CD4-positive, CD25-positive, alpha-beta regulatory T cell (primary cell): ENCODE measurements around the gene IBSP. TPM values are rescaled to one million over a fixed set of nuclear protein-coding genes. Genes with fewer than 3 reads are reported as not detected.

Experiments
- ATAC-seq, 2 donors: fragments of 150-1000 bp; cut with Tn5 transposase; one replicate each; pipeline ENCODE4 v1.10.0; 2021; ENCODE audit warnings: low read depth in 2 of 2, moderate number of reproducible peaks in 2 of 2, moderate library complexity in 1 of 2
- DNase-seq, 3 donors: peaks; one replicate each; pipeline versions ENCODE4 v3.0.0 to v3.0.0-alpha.2; 2012 to 2022; ENCODE audit warnings: mixed read lengths in 1 of 3
- H3K27ac ChIP-seq: one replicate; pipeline ENCODE4 v1.7.0; 2013; ENCODE audit warnings: mild to moderate bottlenecking, low read length; ENCODE audit not compliant: insufficient read depth, poor library complexity, severe bottlenecking
- H3K27me3 ChIP-seq: one replicate; pipeline ENCODE4 v1.7.0; 2013; ENCODE audit warnings: low read length; ENCODE audit not compliant: control insufficient read depth, insufficient read depth
- H3K36me3 ChIP-seq: one replicate; pipeline ENCODE4 v1.7.0; 2013; ENCODE audit warnings: mild to moderate bottlenecking, low read length, moderate library complexity; ENCODE audit not compliant: control insufficient read depth, insufficient read depth
- H3K4me1 ChIP-seq: 2 replicates; pipeline ENCODE4 v1.7.0; 2013; ENCODE audit warnings: mild to moderate bottlenecking, low read length; ENCODE audit not compliant: insufficient read depth, control insufficient read depth, poor library complexity, severe bottlenecking
- H3K4me3 ChIP-seq: one replicate; pipeline ENCODE4 v1.7.0; 2013; ENCODE audit warnings: low read depth, mild to moderate bottlenecking, low read length, moderate library complexity
- H3K9me3 ChIP-seq, 2 experiments: 1 replicate in 1 of 2; 2 replicates in 1 of 2; pipeline ENCODE4 v1.7.0; 2013; ENCODE audit warnings: low read length in 2 of 2, mild to moderate bottlenecking in 1 of 2, moderate library complexity in 1 of 2; ENCODE audit not compliant: control insufficient read depth in 2 of 2
- H3K27ac Mint-ChIP-seq, 3 donors: one replicate each; pipeline ENCODE4 v1.8.0; 2020 to 2022; ENCODE audit warnings: mild to moderate bottlenecking in 3 of 3, mixed read lengths in 3 of 3, moderate library complexity in 2 of 3
- H3K27me3 Mint-ChIP-seq: one replicate; pipeline ENCODE4 v1.8.0; 2022; ENCODE audit warnings: mild to moderate bottlenecking, mixed read lengths
- H3K36me3 Mint-ChIP-seq: one replicate; pipeline ENCODE4 v1.8.0; 2020; ENCODE audit warnings: mixed read lengths
- H3K4me1 Mint-ChIP-seq, 4 donors: one replicate each; pipeline ENCODE4 v1.8.0; 2020 to 2022; ENCODE audit warnings: mixed read lengths in 4 of 4, mild to moderate bottlenecking in 1 of 4
- H3K4me3 Mint-ChIP-seq, 4 donors: one replicate each; pipeline ENCODE4 v1.8.0; 2020 to 2022; ENCODE audit warnings: mild to moderate bottlenecking in 4 of 4, mixed read lengths in 4 of 4, moderate library complexity in 3 of 4
- H3K9me3 Mint-ChIP-seq, 7 donors: one replicate each; pipeline ENCODE4 v1.8.0; 2020 to 2022; ENCODE audit warnings: mixed read lengths in 7 of 7, mild to moderate bottlenecking in 3 of 7, moderate library complexity in 2 of 7
- polyA plus RNA-seq, 4 donors: library from polyadenylated mRNA; unstranded; fragments of 300-500 nt; fragmentation: Illumina TruSeq; gene quantifications; one replicate each; pipeline ENCODE4 v1.2.3, GENCODE V29; 2021
- total RNA-seq: library from RNA; stranded (reverse); gene quantifications from one replicate; pipeline ENCODE4 v1.2.3, GENCODE V29; 2022

The IBSP gene
- total and polyA plus RNA-seq, 5 donors from 2014 or later: not detected

DNA sequence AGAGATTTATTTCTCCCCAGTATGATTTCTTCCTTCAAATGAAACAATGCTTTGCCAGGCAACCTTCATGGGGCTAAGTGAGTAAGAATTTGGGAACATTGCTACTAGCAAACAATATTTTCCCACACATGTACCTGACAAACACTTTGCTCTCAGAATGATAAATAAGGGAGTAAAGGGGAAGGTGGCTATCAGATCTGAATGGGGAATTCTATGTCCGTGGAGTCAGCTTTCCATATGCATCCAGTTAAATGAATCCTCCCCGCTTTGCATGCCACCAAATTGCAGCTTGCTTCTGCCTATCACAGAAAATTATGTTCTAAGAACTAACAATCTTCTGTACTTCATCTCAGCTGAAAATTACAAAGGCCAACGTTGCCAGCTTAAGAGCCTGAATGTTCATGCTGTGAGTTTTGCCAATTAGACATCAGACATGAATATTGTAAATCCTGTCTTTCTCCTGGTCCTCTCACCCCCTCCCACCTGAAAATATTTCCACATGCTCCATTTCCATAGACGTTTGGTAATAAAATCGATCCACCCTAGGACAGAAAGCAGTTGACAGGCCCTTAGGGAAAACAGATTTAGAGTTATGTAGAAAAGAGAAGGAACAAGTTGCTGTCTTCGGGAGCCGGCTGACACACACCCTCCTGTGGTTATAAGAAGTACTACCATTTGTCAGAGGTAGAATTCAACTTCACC is 39.7 kb downstream of the IBSP start:
- peaks cover 0 to 4% (median 0%) of the 10 kb centered on the region in 4 donors for H3K4me1 Mint-ChIP-seq
- H3K27ac Mint-ChIP-seq: no peak overlapping the region
- H3K4me3 ChIP-seq: no peak overlapping the region
- no peaks in the 10 kb centered on the region for H3K4me1 ChIP-seq
- H3K36me3 Mint-ChIP-seq: no peaks in the 10 kb centered on the region
- peaks cover 9% of the 10 kb centered on the region for H3K27me3 Mint-ChIP-seq
- H3K27me3 ChIP-seq: peaks cover 2% of the 10 kb centered on the region
- peaks cover 0 to 4% (median 0%) of the 10 kb centered on the region in 7 donors for H3K9me3 Mint-ChIP-seq
- no peak overlapping the region for H3K27ac ChIP-seq
- no peak overlapping the region for H3K4me3 Mint-ChIP-seq
- ATAC-seq (no peak), DNase-seq (peak in 1 of 3 donors; percentile 27)
- no peaks in the 10 kb centered on the region for H3K36me3 ChIP-seq
- H3K9me3 ChIP-seq: no peaks in the 10 kb centered on the region

DNA sequence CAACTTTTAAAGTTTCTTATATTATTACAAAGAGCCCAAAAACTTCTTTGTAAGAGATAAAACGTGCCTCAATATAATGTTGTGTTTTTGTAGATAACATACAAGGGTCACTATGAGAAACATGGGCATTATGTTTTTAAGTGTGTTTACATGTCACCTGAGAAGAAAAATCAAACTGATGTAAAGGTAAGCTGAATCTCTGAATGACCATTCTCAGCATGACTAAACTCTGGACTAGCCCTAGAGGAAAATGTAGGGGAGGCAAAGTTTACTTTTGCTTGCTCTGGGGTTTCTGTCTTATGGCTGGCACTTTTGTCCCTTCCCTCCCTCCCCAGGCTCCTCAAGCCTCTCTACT is 40.2 kb downstream of the IBSP start:
- Histone ChIP-seq H3K4me1 (no peaks in the 10 kb centered on the region), H3K9me3 (no peaks in the 10 kb centered on the region), H3K36me3 (no peaks in the 10 kb centered on the region), H3K27me3 (no peaks in the 10 kb centered on the region), H3K4me3 (no peak overlapping the region), H3K27ac (no peak overlapping the region)
- no peak overlapping the region for H3K4me3 Mint-ChIP-seq
- peaks cover 0 to 6% (median 0%) of the 10 kb centered on the region in 7 donors for H3K9me3 Mint-ChIP-seq
- no peak overlapping the region for H3K27ac Mint-ChIP-seq
- H3K4me1 Mint-ChIP-seq: peaks cover 0 to 4% (median 0%) of the 10 kb centered on the region in 4 donors
- no peak for ATAC-seq
- no peaks in the 10 kb centered on the region for H3K36me3 Mint-ChIP-seq
- DNase-seq: no peak
- H3K27me3 Mint-ChIP-seq: peaks cover 13% of the 10 kb centered on the region

DNA sequence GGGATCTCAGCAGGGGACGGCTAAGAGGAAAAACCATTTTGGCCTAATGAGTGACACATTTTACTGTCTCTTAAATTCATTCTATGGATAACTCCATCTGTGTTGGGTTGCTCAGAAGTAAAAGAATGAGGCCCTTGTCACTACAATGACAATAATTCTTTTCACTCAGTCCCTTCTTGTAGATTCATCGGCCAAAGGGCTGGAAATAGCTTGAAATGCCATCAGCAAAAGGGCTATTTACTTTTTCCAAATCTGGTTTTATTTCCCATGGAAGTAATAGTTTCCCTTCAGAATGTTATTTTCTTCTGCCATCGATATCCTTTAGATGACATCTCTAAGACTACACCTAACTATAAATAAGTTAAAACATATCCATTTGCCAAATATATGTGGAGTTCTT is 40.8 kb downstream of the IBSP start:
- Histone ChIP-seq H3K9me3 (no peaks in the 10 kb centered on the region), H3K36me3 (no peaks in the 10 kb centered on the region), H3K4me1 (no peaks in the 10 kb centered on the region), H3K27ac (no peak overlapping the region), H3K4me3 (no peak overlapping the region), H3K27me3 (no peaks in the 10 kb centered on the region)
- DNase-seq (no peak), ATAC-seq (no peak)
- H3K36me3 Mint-ChIP-seq: no peaks in the 10 kb centered on the region
- peaks cover 16% of the 10 kb centered on the region for H3K27me3 Mint-ChIP-seq
- H3K9me3 Mint-ChIP-seq: peaks cover 0 to 6% (median 0%) of the 10 kb centered on the region in 7 donors
- peaks cover 0 to 4% (median 0%) of the 10 kb centered on the region in 4 donors for H3K4me1 Mint-ChIP-seq
- H3K4me3 Mint-ChIP-seq: no peak overlapping the region
- H3K27ac Mint-ChIP-seq: no peak overlapping the region

DNA sequence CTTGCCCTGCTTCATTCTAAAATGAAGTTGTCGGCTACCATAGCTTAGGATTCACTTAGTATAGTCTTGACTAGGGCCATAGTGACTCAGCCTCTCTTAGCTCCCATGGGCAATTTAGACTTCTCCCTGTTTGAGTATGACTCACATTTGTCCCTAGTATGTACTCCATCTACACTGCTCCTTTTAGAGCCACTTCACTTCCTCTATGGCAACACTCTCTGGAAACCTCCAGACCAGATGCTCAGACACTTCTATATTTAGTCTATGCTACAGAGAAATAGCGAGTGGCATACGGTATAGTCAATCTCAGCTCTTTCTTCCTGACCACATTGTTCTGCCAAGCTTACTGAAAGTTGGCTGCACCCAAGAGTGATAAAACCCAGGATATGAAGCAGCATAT is 44.6 kb downstream of the IBSP start:
- peaks cover 43% of the 10 kb centered on the region for H3K27me3 Mint-ChIP-seq
- H3K4me1 ChIP-seq: no peaks in the 10 kb centered on the region
- no peak overlapping the region for H3K27ac ChIP-seq
- peaks cover 0 to 6% (median 2%) of the 10 kb centered on the region in 4 donors for H3K4me1 Mint-ChIP-seq
- DNase-seq (no peak), ATAC-seq (peak in 1 of 2 donors; percentile 12)
- no peaks in the 10 kb centered on the region for H3K36me3 ChIP-seq
- H3K9me3 Mint-ChIP-seq: peaks cover 0 to 6% (median 0%) of the 10 kb centered on the region in 7 donors
- H3K36me3 Mint-ChIP-seq: no peaks in the 10 kb centered on the region
- no peak overlapping the region for H3K4me3 Mint-ChIP-seq
- H3K27me3 ChIP-seq: peaks cover 2% of the 10 kb centered on the region
- no peak overlapping the region for H3K4me3 ChIP-seq
- H3K9me3 ChIP-seq: no peaks in the 10 kb centered on the region
- no peak overlapping the region for H3K27ac Mint-ChIP-seq

DNA sequence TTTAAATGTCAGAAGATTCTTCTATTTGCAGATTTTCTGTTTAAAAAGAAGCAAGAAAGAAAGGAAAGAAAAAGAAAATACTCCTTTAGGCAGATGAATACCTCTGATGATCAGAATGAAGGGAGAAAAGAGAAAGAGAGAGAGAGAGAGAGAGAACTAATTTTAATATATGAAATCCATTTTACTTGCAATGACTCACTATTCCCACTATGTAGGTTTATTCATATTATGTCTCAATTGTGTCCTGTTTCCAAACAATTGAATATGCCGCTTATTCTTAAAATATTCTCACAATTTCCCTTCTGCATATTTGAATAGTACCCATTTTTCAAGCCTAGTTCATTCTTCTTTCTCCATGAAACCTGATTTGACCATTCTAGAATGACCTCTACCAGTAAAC is 45.1 kb downstream of the IBSP start:
- Histone ChIP-seq H3K36me3 (no peaks in the 10 kb centered on the region), H3K27ac (no peak overlapping the region), H3K4me3 (no peak overlapping the region), H3K9me3 (no peaks in the 10 kb centered on the region), H3K27me3 (peaks cover 6% of the 10 kb centered on the region), H3K4me1 (no peaks in the 10 kb centered on the region)
- Mint-ChIP-seq H3K27me3 (peaks cover 44% of the 10 kb centered on the region), H3K4me3 (no peak overlapping the region), H3K9me3 (peaks cover 0 to 6% (median 0%) of the 10 kb centered on the region in 7 donors), H3K4me1 (peaks cover 0 to 6% (median 4%) of the 10 kb centered on the region in 4 donors), H3K27ac (no peak overlapping the region), H3K36me3 (no peaks in the 10 kb centered on the region)
- ATAC-seq: no peak
- DNase-seq: no peak

DNA sequence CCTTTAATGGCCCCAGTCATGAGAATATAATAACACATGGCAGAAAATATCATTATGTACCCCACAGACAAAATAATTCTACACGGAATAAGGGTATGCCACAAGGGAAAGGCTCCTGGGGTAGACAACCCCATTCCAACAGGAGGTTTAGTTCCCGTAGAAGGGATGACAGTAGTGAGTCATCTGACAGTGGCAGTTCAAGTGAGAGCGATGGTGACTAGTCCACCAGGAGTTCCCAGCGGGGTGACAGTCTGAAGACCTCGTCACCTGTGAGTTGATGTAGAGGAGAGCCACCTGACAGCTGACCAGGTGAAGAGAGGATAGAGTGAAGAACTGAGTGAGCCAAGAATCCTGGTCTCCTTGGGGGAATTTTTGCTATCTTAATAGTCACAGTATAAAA is 46.9 kb downstream of the IBSP start:
- peaks cover 0 to 5% (median 0%) of the 10 kb centered on the region in 7 donors for H3K9me3 Mint-ChIP-seq
- no peak overlapping the region for H3K4me3 ChIP-seq
- no peaks in the 10 kb centered on the region for H3K9me3 ChIP-seq
- H3K27ac Mint-ChIP-seq: no peak overlapping the region
- H3K4me3 Mint-ChIP-seq: no peak overlapping the region
- no peaks in the 10 kb centered on the region for H3K36me3 Mint-ChIP-seq
- no peaks in the 10 kb centered on the region for H3K36me3 ChIP-seq
- DNase-seq (no peak), ATAC-seq (no peak)
- H3K4me1 Mint-ChIP-seq: peaks cover 0 to 6% (median 4%) of the 10 kb centered on the region in 4 donors
- H3K27me3 Mint-ChIP-seq: peaks cover 39% of the 10 kb centered on the region
- H3K27me3 ChIP-seq: peaks cover 8% of the 10 kb centered on the region
- no peaks in the 10 kb centered on the region for H3K4me1 ChIP-seq
- no peak overlapping the region for H3K27ac ChIP-seq

DNA sequence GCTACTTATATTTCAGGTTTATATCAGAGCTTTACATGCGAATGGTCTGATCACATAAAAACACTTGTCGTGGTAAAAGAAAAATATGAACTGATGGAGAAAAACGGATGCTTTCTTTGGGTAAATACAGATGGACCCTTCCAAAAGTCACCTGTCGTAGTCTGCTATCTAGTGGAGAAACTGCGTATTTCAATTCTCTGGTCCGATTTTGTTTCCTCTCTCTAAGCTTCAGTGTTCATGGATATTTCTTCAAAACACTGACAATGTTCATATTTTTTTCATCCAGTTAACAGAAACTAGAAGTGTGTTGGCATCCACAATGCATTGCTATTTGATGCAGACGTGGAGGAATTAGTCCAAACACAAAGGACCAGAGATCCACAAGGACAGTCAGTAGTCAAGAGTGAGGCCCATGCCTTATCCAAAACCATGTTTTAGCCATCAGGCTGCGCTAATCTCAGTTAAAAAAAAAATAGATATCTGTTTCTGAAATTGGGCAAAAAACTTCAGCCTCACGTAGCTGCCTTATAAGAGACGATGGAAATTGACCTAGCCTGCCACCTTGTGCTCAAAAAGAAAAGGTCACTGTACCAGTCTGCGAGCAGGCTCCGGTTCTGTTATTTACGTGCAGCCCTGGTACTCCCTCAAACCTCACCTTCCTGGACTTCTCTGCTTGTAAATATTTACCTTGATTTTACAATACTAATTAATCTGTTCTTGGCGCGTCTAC is 49.4 kb downstream of the IBSP start:
- Histone ChIP-seq H3K4me3 (peak overlapping the region; percentile 42), H3K27me3 (peaks cover 11% of the 10 kb centered on the region), H3K9me3 (no peaks in the 10 kb centered on the region), H3K36me3 (no peaks in the 10 kb centered on the region), H3K4me1 (no peaks in the 10 kb centered on the region), H3K27ac (no peak overlapping the region)
- H3K9me3 Mint-ChIP-seq: peaks cover 0 to 2% (median 0%) of the 10 kb centered on the region in 7 donors
- H3K4me1 Mint-ChIP-seq: peaks cover 0 to 6% (median 4%) of the 10 kb centered on the region in 4 donors
- H3K27ac Mint-ChIP-seq: no peak overlapping the region
- H3K4me3 Mint-ChIP-seq: peak overlapping the region in 2 of 4 donors; percentile 3 to 5
- peaks cover 43% of the 10 kb centered on the region for H3K27me3 Mint-ChIP-seq
- DNase-seq (peak in 2 of 3 donors; percentile 20 to 65), ATAC-seq (peak; percentile 72 to 77)
- H3K36me3 Mint-ChIP-seq: no peaks in the 10 kb centered on the region
